Parathyroid adenoma (tissue), 2 donors: ENCODE results near the gene ZMYND12.
A peak's percentile ranks its signal among the peaks of the same experiment; 100 is the strongest.

Source experiments
- H2AFZ ChIP-seq: fragments of 300-600 bp; sonication (generic); one replicate; pipeline ENCODE4 v1.7.0; 2017; ENCODE audit warnings: antibody characterized with exemption, mild to moderate bottlenecking
- H3K27ac ChIP-seq: fragments of 300-600 bp; sonication (generic); one replicate; pipeline ENCODE4 v1.7.0; 2017
- H3K27me3 ChIP-seq: fragments of 300-600 bp; sonication (generic); one replicate; pipeline ENCODE4 v1.7.0; 2017; ENCODE audit warnings: low read length; ENCODE audit not compliant: control insufficient read depth, insufficient read depth
- H3K36me3 ChIP-seq: fragments of 300-600 bp; sonication (generic); one replicate; pipeline ENCODE4 v1.7.0; 2017; ENCODE audit warnings: low read length; ENCODE audit not compliant: control insufficient read depth, insufficient read depth
- H3K4me1 ChIP-seq: fragments of 300-600 bp; sonication (generic); one replicate; pipeline ENCODE4 v1.7.0; 2017; ENCODE audit warnings: control low read depth
- H3K4me2 ChIP-seq: fragments of 300-600 bp; sonication (generic); one replicate; pipeline ENCODE4 v1.7.0; 2017; ENCODE audit warnings: low read length
- H3K4me3 ChIP-seq: fragments of 300-600 bp; sonication (generic); one replicate; pipeline ENCODE4 v1.7.0; 2017; ENCODE audit warnings: low read depth, low read length
- H3K79me2 ChIP-seq: fragments of 300-600 bp; sonication (generic); one replicate; pipeline ENCODE4 v1.7.0; 2017; ENCODE audit warnings: control low read depth
- H3K9ac ChIP-seq: fragments of 300-600 bp; sonication (generic); one replicate; pipeline ENCODE4 v1.7.0; 2017; ENCODE audit warnings: mild to moderate bottlenecking
- H3K9me3 ChIP-seq: fragments of 300-600 bp; sonication (generic); one replicate; pipeline ENCODE4 v1.7.0; 2017; ENCODE audit warnings: low read length; ENCODE audit not compliant: control insufficient read depth
- CTCF ChIP-seq: fragments of 300-600 bp; sonication (generic); IDR thresholded peaks from one replicate; pipeline ENCODE4 v1.7.0; 2017; ENCODE audit warnings: antibody characterized with exemption, mild to moderate bottlenecking
- donor health status: primary hyperparathyroidism.

Gene ZMYND12

GRCh38 chr1:42420911-42421585 lies 34.8 kb downstream of the ZMYND12 start:
- Histone ChIP-seq H3K27me3 (no peaks in the 10 kb centered on the region), H3K4me3 (no peak overlapping the region), H3K79me2 (no peaks in the 10 kb centered on the region), H3K36me3 (no peaks in the 10 kb centered on the region), H3K27ac (no peak overlapping the region), H3K4me1 (peaks cover 6% of the 10 kb centered on the region), H3K9me3 (no peaks in the 10 kb centered on the region), H3K4me2 (no peak overlapping the region), H3K9ac (no peak overlapping the region), H2AFZ (peak overlapping the region; percentile 29)
- TF ChIP-seq CTCF: no peak

- no peak overlapping the region for H3K9ac ChIP-seq
- H3K36me3 ChIP-seq: no peaks in the 10 kb centered on the region
- TF ChIP-seq CTCF: no peak
- no peak overlapping the region for H2AFZ ChIP-seq
- no peaks in the 10 kb centered on the region for H3K79me2 ChIP-seq
- no peaks in the 10 kb centered on the region for H3K9me3 ChIP-seq
- no peak overlapping the region for H3K4me2 ChIP-seq
- no peaks in the 10 kb centered on the region for H3K27me3 ChIP-seq
- peaks cover 6% of the 10 kb centered on the region for H3K4me1 ChIP-seq
- H3K4me3 ChIP-seq: no peak overlapping the region
- no peak overlapping the region for H3K27ac ChIP-seq
Observed at GRCh38 chr1:42420121-42420520, 35.7 kb downstream of the ZMYND12 start.

- Histone ChIP-seq H3K27ac (no peak overlapping the region), H3K4me2 (no peak overlapping the region), H3K4me1 (peaks cover 6% of the 10 kb centered on the region), H3K4me3 (no peak overlapping the region), H3K9me3 (no peaks in the 10 kb centered on the region), H3K9ac (no peak overlapping the region), H3K27me3 (no peaks in the 10 kb centered on the region), H2AFZ (no peak overlapping the region), H3K79me2 (no peaks in the 10 kb centered on the region), H3K36me3 (no peaks in the 10 kb centered on the region)
- TF ChIP-seq CTCF: no peak
Observed at GRCh38 chr1:42419126-42419821, 36.5 kb downstream of the ZMYND12 start.

- no peaks in the 10 kb centered on the region for H3K27me3 ChIP-seq
- TF ChIP-seq CTCF: no peak
- no peak overlapping the region for H3K27ac ChIP-seq
- no peak overlapping the region for H3K9ac ChIP-seq
- no peak overlapping the region for H2AFZ ChIP-seq
- H3K4me3 ChIP-seq: no peak overlapping the region
- H3K36me3 ChIP-seq: no peaks in the 10 kb centered on the region
- peaks cover 6% of the 10 kb centered on the region for H3K4me1 ChIP-seq
- no peaks in the 10 kb centered on the region for H3K9me3 ChIP-seq
- H3K79me2 ChIP-seq: no peaks in the 10 kb centered on the region
- no peak overlapping the region for H3K4me2 ChIP-seq
Observed at GRCh38 chr1:42418516-42418915, 37.3 kb downstream of the ZMYND12 start.
